NB4 (cell line): ENCODE results near the gene SLC9A1.

Experiments
- MYC ChIP-seq: IDR thresholded peaks from 2 replicates; pipeline ENCODE4 v1.6.1; 2011; ENCODE audit warnings: low read depth, low read length
- TF ChIP-seq, protein P1 (sequence below): IDR thresholded peaks from one replicate; pipeline ENCODE4 v1.5.1; 2012; ENCODE audit warnings: low read depth, low read length

DNA sequence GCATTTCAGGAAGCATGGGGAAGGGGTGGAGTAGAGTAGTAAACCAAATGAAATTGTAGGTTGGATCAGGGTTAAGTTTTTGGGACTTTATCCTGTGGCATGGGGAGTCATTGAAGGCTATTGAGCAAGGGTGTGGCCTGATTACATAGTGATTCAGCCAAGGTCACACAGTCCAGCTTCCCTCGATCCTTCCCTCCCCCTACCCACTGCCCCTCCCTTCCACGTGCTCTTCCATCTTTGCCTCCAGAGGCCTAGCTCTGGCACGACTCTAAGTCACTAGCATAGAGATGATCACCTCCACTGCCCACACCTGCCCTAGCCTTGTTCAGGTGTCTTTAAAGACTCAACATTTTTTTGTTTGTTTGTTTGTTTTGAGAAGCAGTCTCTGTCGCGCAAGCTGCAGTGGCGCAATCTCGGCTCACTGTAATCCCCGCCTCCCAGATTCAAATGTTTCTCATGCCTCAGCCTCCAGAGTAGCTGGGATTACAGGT is 37.2 kb upstream of the SLC9A1 start:
- TF ChIP-seq, protein P1, sequence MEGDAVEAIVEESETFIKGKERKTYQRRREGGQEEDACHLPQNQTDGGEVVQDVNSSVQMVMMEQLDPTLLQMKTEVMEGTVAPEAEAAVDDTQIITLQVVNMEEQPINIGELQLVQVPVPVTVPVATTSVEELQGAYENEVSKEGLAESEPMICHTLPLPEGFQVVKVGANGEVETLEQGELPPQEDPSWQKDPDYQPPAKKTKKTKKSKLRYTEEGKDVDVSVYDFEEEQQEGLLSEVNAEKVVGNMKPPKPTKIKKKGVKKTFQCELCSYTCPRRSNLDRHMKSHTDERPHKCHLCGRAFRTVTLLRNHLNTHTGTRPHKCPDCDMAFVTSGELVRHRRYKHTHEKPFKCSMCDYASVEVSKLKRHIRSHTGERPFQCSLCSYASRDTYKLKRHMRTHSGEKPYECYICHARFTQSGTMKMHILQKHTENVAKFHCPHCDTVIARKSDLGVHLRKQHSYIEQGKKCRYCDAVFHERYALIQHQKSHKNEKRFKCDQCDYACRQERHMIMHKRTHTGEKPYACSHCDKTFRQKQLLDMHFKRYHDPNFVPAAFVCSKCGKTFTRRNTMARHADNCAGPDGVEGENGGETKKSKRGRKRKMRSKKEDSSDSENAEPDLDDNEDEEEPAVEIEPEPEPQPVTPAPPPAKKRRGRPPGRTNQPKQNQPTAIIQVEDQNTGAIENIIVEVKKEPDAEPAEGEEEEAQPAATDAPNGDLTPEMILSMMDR: no peak
- TF ChIP-seq MYC: no peak
